WERI-Rb-1 (cell line): ENCODE data around the gene VEGFA.

Experiments
- DNase-seq: peaks from one replicate; pipeline ENCODE4 v3.0.0-alpha.2; 2020
- H3K27ac ChIP-seq: fragments of 250-450 bp; sonication (Bioruptor Pico); 2 replicates; pipeline ENCODE4 v1.5.1; 2020; ENCODE audit warnings: mild to moderate bottlenecking, moderate library complexity
- H3K27me3 ChIP-seq: fragments of 250-450 bp; sonication (Bioruptor Pico); 2 replicates; pipeline ENCODE4 v1.5.1; 2021; ENCODE audit warnings: mild to moderate bottlenecking, low read depth, moderate library complexity; ENCODE audit not compliant: insufficient read depth, severe bottlenecking
- H3K36me3 ChIP-seq: fragments of 250-450 bp; sonication (Bioruptor Pico); 2 replicates; pipeline ENCODE4 v1.5.1; 2020; ENCODE audit warnings: mild to moderate bottlenecking, moderate library complexity
- H3K4me3 ChIP-seq: 2 replicates; pipeline ENCODE4 v1.5.1; 2011; ENCODE audit warnings: low read depth, mild to moderate bottlenecking, control low read depth, low read length
- H3K9me3 ChIP-seq: fragments of 250-450 bp; sonication (Bioruptor Pico); 2 replicates; pipeline ENCODE4 v1.5.1; 2021; ENCODE audit warnings: mild to moderate bottlenecking, moderate library complexity; ENCODE audit not compliant: severe bottlenecking
- CTCF ChIP-seq: IDR thresholded peaks from 2 replicates; pipeline ENCODE4 v1.5.1; 2011; ENCODE audit warnings: low read depth, mild to moderate bottlenecking, control low read depth, inconsistent platforms, low read length

VEGFA gene

GRCh38 chr6:43762410-43762768, 7.6 kb upstream of the VEGFA start:
- H3K27ac ChIP-seq, result no peak overlapping the region
- no peaks in the 10 kb centered on the region for H3K9me3 ChIP-seq
- H3K36me3 ChIP-seq, result no peaks in the 10 kb centered on the region
- no peak for DNase-seq
- H3K4me3 ChIP-seq, result no peak overlapping the region
- no peaks in the 10 kb centered on the region for H3K27me3 ChIP-seq
- no peak for TF ChIP-seq CTCF

- Histone ChIP-seq H3K4me3 (no peak overlapping the region), H3K27ac (no peak overlapping the region), H3K36me3 (no peaks in the 10 kb centered on the region), H3K27me3 (no peaks in the 10 kb centered on the region), H3K9me3 (no peaks in the 10 kb centered on the region)
- no peak for TF ChIP-seq CTCF
- DNase-seq, result no peak
Observed at GRCh38 chr6:43762966-43763695, 6.9 kb upstream of the VEGFA start.

- Histone ChIP-seq H3K27ac (no peak overlapping the region), H3K27me3 (no peaks in the 10 kb centered on the region), H3K36me3 (no peaks in the 10 kb centered on the region), H3K9me3 (no peaks in the 10 kb centered on the region), H3K4me3 (no peak overlapping the region)
- TF ChIP-seq CTCF, result no peak
- no peak for DNase-seq
Observed at GRCh38 chr6:43763812-43764522, 6.0 kb upstream of the VEGFA start.

- TF ChIP-seq CTCF, result no peak
- peak; percentile 54 for DNase-seq
- H3K4me3 ChIP-seq, result no peak overlapping the region
- no peaks in the 10 kb centered on the region for H3K36me3 ChIP-seq
- no peaks in the 10 kb centered on the region for H3K27me3 ChIP-seq
- no peaks in the 10 kb centered on the region for H3K9me3 ChIP-seq
- no peak overlapping the region for H3K27ac ChIP-seq
Observed at GRCh38 chr6:43764772-43765171, 5.2 kb upstream of the VEGFA start.

GRCh38 chr6:43765776-43766499, 4.1 kb upstream of the VEGFA start:
- Histone ChIP-seq H3K27me3 (no peaks in the 10 kb centered on the region), H3K4me3 (no peak overlapping the region), H3K27ac (peak overlapping the region; percentile 30), H3K36me3 (no peaks in the 10 kb centered on the region), H3K9me3 (no peaks in the 10 kb centered on the region)
- peak; percentile 88 for DNase-seq
- TF ChIP-seq CTCF, result no peak
